SK-N-SH (cell line): ENCODE results near the gene KRT2. TPM values are rescaled to one million over a fixed set of nuclear protein-coding genes. Genes with fewer than 3 reads are reported as not detected.

Experiments
- CTCF ChIA-PET: fragments of 300-600, 350-600 bp; formaldehyde crosslinking; extraction: SDS; loops from one replicate; lab custom pipeline; 2021; lab: Yijun Ruan, JAX
- POLR2A ChIA-PET: fragments of 350-600 bp; sonication (Branson Sonifier 250); formaldehyde crosslinking; extraction: SDS; loops from one replicate; lab custom pipeline; 2020; ENCODE audit warnings: antibody characterized with exemption, inconsistent platforms; lab: Yijun Ruan, JAX
- DNase-seq: peaks from one replicate; pipeline ENCODE4 v3.0.0; 2012
- H2AFZ ChIP-seq: fragments of 200-600 bp; sonication (generic); 2 replicates; pipeline ENCODE4 v1.8.1; 2016; ENCODE audit warnings: antibody characterized with exemption, mild to moderate bottlenecking, low read depth
- H3F3A ChIP-seq: fragments of 200-600 bp; sonication (generic); replicated peaks from 2 replicates; pipeline ENCODE3; 2016; ENCODE audit warnings: antibody characterized with exemption, mild to moderate bottlenecking; ENCODE audit not compliant: insufficient read depth
- H3K27ac ChIP-seq, 2 experiments: fragments of 200-500 bp in 1 of 2; fragments of 200-600 bp in 1 of 2; sonication (Bioruptor generic) in 1 of 2; sonication (generic), shearing (Covaris generic) in 1 of 2; 2 replicates each; pipeline versions ENCODE4 v1.5.1 to v1.6.1; 2014 to 2016; ENCODE audit warnings: low read depth in 2 of 2, inconsistent platforms in 1 of 2, low read length in 1 of 2, mild to moderate bottlenecking in 1 of 2, mixed read lengths in 1 of 2
- H3K27me3 ChIP-seq: fragments of 200-600 bp; sonication (generic), shearing (Covaris generic); 2 replicates; pipeline ENCODE4 v1.6.1; 2016; ENCODE audit warnings: mixed run types; ENCODE audit not compliant: insufficient read depth
- H3K36me3 ChIP-seq, 2 experiments: fragments of 200-500 bp in 1 of 2; fragments of 200-600 bp in 1 of 2; sonication (Bioruptor generic) in 1 of 2; sonication (generic) in 1 of 2; replicated peaks in 1 of 2; 2 replicates each; pipeline versions ENCODE3 to v1.5.1; 2014 to 2016; ENCODE audit warnings: low read length in 1 of 2, mild to moderate bottlenecking in 1 of 2; ENCODE audit not compliant: insufficient read depth in 2 of 2, control insufficient read depth in 1 of 2
- H3K4me1 ChIP-seq, 2 experiments: fragments of 200-500 bp in 1 of 2; fragments of 200-600 bp in 1 of 2; sonication (Bioruptor generic) in 1 of 2; sonication (generic), shearing (Covaris generic) in 1 of 2; 2 replicates each; pipeline versions ENCODE4 v1.5.1 to v1.6.1; 2014 to 2016; ENCODE audit warnings: low read depth in 1 of 2, low read length in 1 of 2, mixed run types in 1 of 2; ENCODE audit not compliant: insufficient read depth in 2 of 2, control insufficient read depth in 1 of 2
- H3K4me2 ChIP-seq: fragments of 200-600 bp; sonication (generic), shearing (Covaris generic); 2 replicates; pipeline ENCODE4 v1.6.1; 2017; ENCODE audit warnings: mixed run types
- H3K4me3 ChIP-seq, 2 experiments: fragments of 200-500 bp in 1 of 2; fragments of 200-600 bp in 1 of 2; sonication (Bioruptor generic) in 1 of 2; sonication (generic), shearing (Covaris generic) in 1 of 2; 2 replicates each; pipeline versions ENCODE4 v1.5.1 to v1.8.1; 2014 to 2016; ENCODE audit warnings: low read depth in 2 of 2, inconsistent platforms in 1 of 2, low read length in 1 of 2, mild to moderate bottlenecking in 1 of 2, mixed read lengths in 1 of 2, moderate library complexity in 1 of 2
- H3K79me2 ChIP-seq: fragments of 200-600 bp; sonication (generic); 2 replicates; pipeline ENCODE4 v1.8.1; 2017; ENCODE audit warnings: mild to moderate bottlenecking; ENCODE audit not compliant: insufficient read depth
- H3K9ac ChIP-seq: fragments of 200-600 bp; sonication (generic); 2 replicates; pipeline ENCODE4 v1.6.1; 2017; ENCODE audit warnings: mixed run types
- H3K9me2 ChIP-seq: fragments of 200-600 bp; sonication (generic); 2 replicates; pipeline ENCODE4 v1.6.1; 2017; ENCODE audit warnings: mixed run types
- H3K9me3 ChIP-seq: fragments of 200-600 bp; sonication (generic); 2 replicates; pipeline ENCODE4 v1.6.1; 2017; ENCODE audit warnings: mixed run types, mild to moderate bottlenecking, moderate library complexity
- H4K20me1 ChIP-seq: fragments of 200-600 bp; sonication (generic); 2 replicates; pipeline ENCODE4 v1.6.1; 2017; ENCODE audit warnings: mild to moderate bottlenecking, mixed run types; ENCODE audit not compliant: insufficient read depth
- CTCF ChIP-seq: fragments of 200-600 bp; sonication (generic); IDR thresholded peaks from 2 replicates; pipeline ENCODE4 v1.6.1; 2017; ENCODE audit warnings: antibody characterized with exemption, mild to moderate bottlenecking, moderate library complexity
- EP300 ChIP-seq, 2 experiments: IDR thresholded peaks; 2 replicates each; pipeline versions ENCODE4 v1.4.0 to v1.6.1; 2012; ENCODE audit warnings: borderline replicate concordance in 1 of 2, low read depth in 1 of 2, low read length in 1 of 2
- GATA2 ChIP-seq: sonication (generic); formaldehyde crosslinking; IDR thresholded peaks from 2 replicates; pipeline ENCODE4 v1.5.0; 2020; ENCODE audit warnings: mild to moderate bottlenecking, missing genetic modification reagents
- JUND ChIP-seq: IDR thresholded peaks from 2 replicates; pipeline ENCODE4 v1.4.0; 2012
- MAX ChIP-seq: IDR thresholded peaks from 2 replicates; pipeline ENCODE4 v1.4.0; 2012; ENCODE audit warnings: low read depth
- RAD21 ChIP-seq: IDR thresholded peaks from 2 replicates; pipeline ENCODE4 v1.6.1; 2012; ENCODE audit warnings: mild to moderate bottlenecking, low read length
- REST ChIP-seq: IDR thresholded peaks from 2 replicates; pipeline ENCODE4 v1.6.1; 2012; ENCODE audit warnings: mild to moderate bottlenecking, low read depth, low read length, moderate library complexity
- RFX5 ChIP-seq: IDR thresholded peaks from 2 replicates; pipeline ENCODE4 v1.6.1; 2012; ENCODE audit warnings: mild to moderate bottlenecking, improper control_type of control experiment, low read length
- RXRA ChIP-seq: IDR thresholded peaks from 2 replicates; pipeline ENCODE4 v1.4.0; 2012; ENCODE audit warnings: low read depth, mild to moderate bottlenecking, borderline replicate concordance
- TAF1 ChIP-seq: IDR thresholded peaks from 2 replicates; pipeline ENCODE4 v1.6.1; 2012; ENCODE audit warnings: low read depth, mild to moderate bottlenecking, low read length, moderate library complexity, borderline replicate concordance
- TCF12 ChIP-seq: IDR thresholded peaks from 2 replicates; pipeline ENCODE4 v1.4.0; 2012
- TEAD4 ChIP-seq: IDR thresholded peaks from 2 replicates; pipeline ENCODE4 v1.4.0; 2012; ENCODE audit warnings: mild to moderate bottlenecking, borderline replicate concordance; ENCODE audit not compliant: insufficient read depth
- USF1 ChIP-seq: IDR thresholded peaks from 2 replicates; pipeline ENCODE4 v1.4.0; 2012; ENCODE audit warnings: low read depth, borderline replicate concordance
- YY1 ChIP-seq: IDR thresholded peaks from 2 replicates; pipeline ENCODE4 v1.4.0; 2012; ENCODE audit warnings: low read depth, mild to moderate bottlenecking
- WGBS: methylation state at CpG from one replicate; pipeline ENCODE4 v1.1.6; 2017; ENCODE audit warnings: low lambda C conversion rate; 5-methylcytosine and 5-hydroxymethylcytosine counted together
- polyA plus RNA-seq, 3 experiments: library from polyadenylated mRNA; depleted of rRNA; stranded (reverse); fragments of >200 nt; gene quantifications; 2 replicates each; pipeline ENCODE4 v1.2.3, GENCODE V29; 2012

The KRT2 gene
- polyA plus RNA-seq, 1 of the 3 experiments (the other 2 are of a cell fraction): not detected

GRCh38 chr12:52656616-52657015 lies 4.6 kb upstream of the KRT2 start:
- H4K20me1 ChIP-seq: no peaks in the 10 kb centered on the region
- H3F3A ChIP-seq: no peaks in the 10 kb centered on the region
- POLR2A ChIA-PET: no interaction called here
- H3K9me3 ChIP-seq: no peaks in the 10 kb centered on the region
- peaks cover 37% of the 10 kb centered on the region for H3K27me3 ChIP-seq
- TF ChIP-seq MAX: no peak
- TF ChIP-seq REST: no peak
- no peak for TF ChIP-seq RAD21
- no peak for TF ChIP-seq YY1
- TF ChIP-seq CTCF: no peak
- TF ChIP-seq TCF12: no peak
- TF ChIP-seq RXRA: no peak
- TF ChIP-seq TEAD4: no peak
- TF ChIP-seq GATA2 (CRISPR knock-in tag): no peak
- TF ChIP-seq USF1: no peak
- no peak for TF ChIP-seq EP300 (IDR thresholded peaks at IDR 0.05; ENCODE audit: borderline replicate concordance in 1 of 2, low read depth in 1 of 2, low read length in 1 of 2)
- no peak for TF ChIP-seq TAF1
- TF ChIP-seq JUND: no peak
- no peak for TF ChIP-seq RFX5
- no peak overlapping the region for H2AFZ ChIP-seq
- no peak for DNase-seq
- H3K79me2 ChIP-seq: no peaks in the 10 kb centered on the region
- no peak overlapping the region for H3K4me2 ChIP-seq
- WGBS: 29% methylated on average over 4 of the region's 4 CpGs
- CTCF ChIA-PET: interaction anchor here (0.7 to 2.1 kb wide), 3 partner anchors 224 to 238 kb away, joined by 3 to 9 read pairs (median 6); no protein-coding TSS in a partner anchor
- no peaks in the 10 kb centered on the region for H3K4me1 ChIP-seq
- no peaks in the 10 kb centered on the region for H3K36me3 ChIP-seq
- no peak overlapping the region for H3K4me3 ChIP-seq
- H3K27ac ChIP-seq: no peak overlapping the region
- no peak overlapping the region for H3K9ac ChIP-seq
- H3K9me2 ChIP-seq: no peaks in the 10 kb centered on the region
